GM23338 (cell line): ENCODE data around the gene AOPEP.

ENCODE experiments used
- CTCF ChIP-seq, 2 experiments: fragments of 200-600 bp in 1 of 2; sonication (generic) in 1 of 2; conservative IDR thresholded peaks; 2 replicates each; pipeline versions ENCODE4 v1.5.1 to v1.6.1; 2016 to 2017; ENCODE audit warnings: antibody characterized with exemption in 2 of 2, low read depth in 2 of 2, mild to moderate bottlenecking in 2 of 2, moderate library complexity in 1 of 2
- EZH2 ChIP-seq: fragments of 200-600 bp; sonication (generic); IDR thresholded peaks from one replicate; pipeline ENCODE4 v1.8.0; 2017; ENCODE audit warnings: antibody characterized with exemption, mild to moderate bottlenecking, low read depth; ENCODE audit not compliant: unreplicated experiment
- POLR2AphosphoS5 ChIP-seq: IDR thresholded peaks from 2 replicates; pipeline ENCODE4 v1.6.1; 2016; ENCODE audit warnings: antibody characterized with exemption, low read depth

- TF ChIP-seq CTCF (conservative IDR thresholded peaks at IDR 0.05; ENCODE audit: low read depth in 2 of 2) (no peak), POLR2AphosphoS5 (no peak), EZH2 (no peak)
Measured at GRCh38 chr9:94800424-94801117, 74.1 kb downstream of the AOPEP start.
